ENCODE results near the gene MBOAT7.

- TF ChIP-seq RAD21 (conservative IDR thresholded peaks at IDR 0.05), result no peak
- TF ChIP-seq CTCF (IDR thresholded peaks at IDR 0.05; ENCODE audit: poor library complexity, severe bottlenecking), result no peak
- TF ChIP-seq REST (IDR thresholded peaks at IDR 0.05; ENCODE audit: borderline replicate concordance), result no peak
- no peak for TF ChIP-seq TAF1 (IDR thresholded peaks at IDR 0.05; ENCODE audit: low read depth)
- TF ChIP-seq EP300 (conservative IDR thresholded peaks at IDR 0.05; ENCODE audit: poor library complexity, severe bottlenecking), result no peak
- no peak for TF ChIP-seq EZH2 (IDR thresholded peaks at IDR 0.05; ENCODE audit: borderline replicate concordance, insufficient read depth, low read length, poor library complexity, severe bottlenecking)
- TF ChIP-seq POLR2AphosphoS5 (IDR thresholded peaks at IDR 0.05), result no peak
- no peak for TF ChIP-seq SMC3 (conservative IDR thresholded peaks at IDR 0.05; ENCODE audit: poor library complexity)
- no peak for TF ChIP-seq MXI1 (conservative IDR thresholded peaks at IDR 0.05; ENCODE audit: poor library complexity, severe bottlenecking)
Observed at GRCh38 chr19:54209811-54210494, 20.6 kb upstream of the MBOAT7 start.

Data from neural cell (in vitro differentiated cells).